Fibroblast of villous mesenchyme (primary cell): ENCODE data around the gene CD59. TPM values are rescaled to one million over a fixed set of nuclear protein-coding genes. Genes with fewer than 3 reads are reported as not detected.
"Not testable (repeated sequence)": the region's sequence is repeated elsewhere in the genome, so short reads cannot be mapped to it uniquely, and the experiment has no call there.

Experiments used
- DNase-seq: peaks from one replicate; pipeline ENCODE4 v3.0.0-alpha.2; 2010; ENCODE audit warnings: low read depth
- H3K4me3 ChIP-seq: 2 replicates; pipeline ENCODE4 v1.5.1; 2011; ENCODE audit warnings: low read depth, mild to moderate bottlenecking, low read length
- total RNA-seq: library from RNA; depleted of rRNA; stranded (reverse); fragments of >200 nt; gene quantifications from 2 replicates; pipeline ENCODE4 v1.2.3, GENCODE V29; 2012
- TF ChIP-seq, protein P1 (sequence below): IDR thresholded peaks from 2 replicates; pipeline ENCODE4 v1.5.1; 2012; ENCODE audit warnings: low read depth, mild to moderate bottlenecking, low read length; ENCODE audit not compliant: insufficient read depth

The CD59 gene
- total RNA-seq, 1 donor, result 279 TPM

DNA sequence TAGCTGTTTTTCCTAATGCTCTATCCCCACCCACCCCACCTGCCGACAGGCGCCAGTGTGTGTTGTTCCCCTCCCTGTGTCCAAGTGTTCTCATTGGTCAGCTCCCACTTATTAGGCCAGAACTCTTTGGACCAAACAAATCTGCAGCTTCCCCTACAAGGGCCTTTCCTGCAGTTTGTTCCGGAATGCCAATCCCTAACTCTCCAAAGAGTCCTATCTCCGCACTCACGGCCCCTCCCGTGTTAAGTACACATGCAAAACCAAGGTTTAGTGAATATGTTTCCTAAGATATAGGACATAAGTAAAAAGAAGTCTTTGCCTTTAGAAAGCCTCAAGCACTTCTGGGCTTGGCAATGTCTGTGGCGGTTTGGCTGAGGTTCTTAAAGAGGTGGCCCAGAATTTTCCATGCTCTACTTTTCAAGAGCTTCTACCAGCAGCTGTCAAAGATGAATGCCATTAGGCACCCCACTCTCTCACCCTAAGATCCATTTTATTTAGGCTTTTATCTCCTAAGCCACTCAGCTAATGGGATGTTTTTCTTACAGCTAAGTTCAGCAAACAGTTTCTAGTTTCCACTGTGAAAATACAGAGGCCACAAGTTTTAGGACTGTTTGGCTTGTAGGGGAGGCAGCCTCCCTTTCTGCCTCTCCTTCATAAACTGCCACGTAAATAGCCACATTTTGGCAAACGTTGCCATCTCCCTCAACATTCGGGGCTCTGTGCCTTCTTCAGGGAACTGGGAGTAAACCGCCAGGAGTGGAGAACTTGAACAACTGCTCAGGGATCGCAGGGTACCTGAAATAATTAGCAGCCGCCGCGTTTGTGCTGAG, 1.6 kb downstream of the CD59 start:
- TF ChIP-seq, protein P1, sequence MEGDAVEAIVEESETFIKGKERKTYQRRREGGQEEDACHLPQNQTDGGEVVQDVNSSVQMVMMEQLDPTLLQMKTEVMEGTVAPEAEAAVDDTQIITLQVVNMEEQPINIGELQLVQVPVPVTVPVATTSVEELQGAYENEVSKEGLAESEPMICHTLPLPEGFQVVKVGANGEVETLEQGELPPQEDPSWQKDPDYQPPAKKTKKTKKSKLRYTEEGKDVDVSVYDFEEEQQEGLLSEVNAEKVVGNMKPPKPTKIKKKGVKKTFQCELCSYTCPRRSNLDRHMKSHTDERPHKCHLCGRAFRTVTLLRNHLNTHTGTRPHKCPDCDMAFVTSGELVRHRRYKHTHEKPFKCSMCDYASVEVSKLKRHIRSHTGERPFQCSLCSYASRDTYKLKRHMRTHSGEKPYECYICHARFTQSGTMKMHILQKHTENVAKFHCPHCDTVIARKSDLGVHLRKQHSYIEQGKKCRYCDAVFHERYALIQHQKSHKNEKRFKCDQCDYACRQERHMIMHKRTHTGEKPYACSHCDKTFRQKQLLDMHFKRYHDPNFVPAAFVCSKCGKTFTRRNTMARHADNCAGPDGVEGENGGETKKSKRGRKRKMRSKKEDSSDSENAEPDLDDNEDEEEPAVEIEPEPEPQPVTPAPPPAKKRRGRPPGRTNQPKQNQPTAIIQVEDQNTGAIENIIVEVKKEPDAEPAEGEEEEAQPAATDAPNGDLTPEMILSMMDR, result no peak
- DNase-seq, result peak; percentile 50
- H3K4me3 ChIP-seq, result peak overlapping the region; percentile 71

DNA sequence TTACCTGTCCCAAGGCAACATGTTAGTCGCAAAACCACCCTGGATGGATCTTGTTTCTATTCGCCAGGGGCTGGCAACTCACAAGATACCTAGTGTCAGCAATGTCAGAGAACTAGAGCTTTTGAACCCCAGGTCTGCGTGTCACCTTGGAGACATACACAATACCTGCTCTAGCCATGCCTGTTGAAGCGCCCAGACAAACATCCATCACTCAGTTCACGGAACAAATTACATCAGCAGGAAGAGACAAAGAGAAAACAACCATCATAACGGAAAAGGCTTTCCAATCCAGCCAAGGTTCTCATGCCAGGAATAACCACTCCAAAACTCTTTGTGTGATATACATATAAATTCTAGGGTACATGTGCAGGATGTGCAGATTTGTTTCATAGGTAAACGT, 2.2 kb downstream of the CD59 start:
- no peak for DNase-seq
- TF ChIP-seq, protein P1, result no peak
- H3K4me3 ChIP-seq, result peak overlapping the region; percentile 71

GRCh38 chr11:33731723-33732531, 4.3 kb downstream of the CD59 start:
- no peak overlapping the region for H3K4me3 ChIP-seq
- TF ChIP-seq, protein P1, result no peak
- no peak for DNase-seq

DNA sequence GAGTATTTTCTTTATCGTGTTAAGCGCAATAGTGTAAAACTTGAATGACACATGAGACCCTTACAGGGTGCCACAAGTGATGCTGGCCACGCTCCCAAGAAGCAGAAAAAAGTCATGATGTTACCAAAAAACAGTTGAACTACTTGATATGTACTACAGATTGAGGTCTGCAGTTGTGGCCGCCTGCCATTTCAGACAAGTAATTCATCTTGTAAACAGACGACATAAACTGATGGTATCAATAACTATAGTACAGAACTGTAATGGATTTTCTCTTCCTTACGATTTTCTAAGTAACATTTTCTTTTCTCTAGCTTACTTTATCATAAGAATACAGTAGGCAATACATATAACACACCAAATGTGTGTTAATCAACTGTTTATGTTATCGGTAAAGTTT, 5.5 kb downstream of the CD59 start:
- no peak overlapping the region for H3K4me3 ChIP-seq
- DNase-seq, result no peak
- TF ChIP-seq, protein P1, result no peak

DNA sequence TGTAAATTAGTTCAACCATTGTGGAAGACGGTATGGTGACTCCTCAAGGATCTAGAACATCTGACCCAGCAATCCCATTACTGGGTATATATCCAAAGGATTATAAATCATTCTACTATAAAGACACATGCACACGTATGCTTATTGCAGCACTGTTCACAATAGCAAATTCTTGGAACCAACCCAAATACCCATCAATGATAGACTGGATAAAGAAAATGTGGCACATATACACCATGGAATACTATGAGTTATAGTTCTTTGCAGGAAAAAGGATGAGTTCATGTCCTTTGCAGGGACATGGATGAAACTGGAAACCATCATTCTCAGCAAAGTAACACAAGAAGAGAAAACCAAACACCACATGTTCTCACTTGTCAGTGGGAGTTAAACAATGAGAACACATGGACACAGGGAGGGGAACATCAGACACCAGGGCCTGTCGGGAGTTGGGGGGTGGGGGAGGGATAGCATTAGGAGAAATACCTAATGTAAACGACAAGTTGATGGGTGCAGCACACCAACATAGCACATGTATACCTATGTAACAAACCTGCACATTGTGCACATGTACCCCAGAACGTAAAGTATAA, 7.1 kb downstream of the CD59 start:
- H3K4me3 ChIP-seq, DNase-seq: not testable (repeated sequence)

- not testable (repeated sequence) for H3K4me3 ChIP-seq, DNase-seq
Observed at GRCh38 chr11:33727539-33727938, 8.7 kb downstream of the CD59 start.

DNA sequence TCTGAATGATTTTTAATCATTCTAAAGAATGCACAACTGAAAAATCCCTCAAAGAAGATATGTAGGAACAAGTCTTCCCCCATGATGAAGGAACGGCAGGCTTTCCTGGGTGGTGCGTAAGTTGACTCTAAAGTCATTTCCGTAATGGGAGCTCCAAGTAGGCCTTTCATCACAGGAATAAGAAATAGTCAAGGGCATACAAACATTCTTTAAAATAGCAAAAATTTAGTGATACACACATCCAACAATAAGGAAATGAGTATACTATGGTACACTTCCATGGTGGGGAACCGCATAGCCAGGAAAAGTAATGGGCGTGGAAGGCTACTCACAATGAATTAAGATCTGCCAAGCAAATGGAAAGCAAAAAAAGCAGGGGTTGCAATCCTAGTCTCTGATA, 10.7 kb downstream of the CD59 start:
- no peak overlapping the region for H3K4me3 ChIP-seq
- TF ChIP-seq, protein P1, result no peak

More for the DNA sequence above, 10.7 kb downstream of the CD59 start:
- DNase-seq, result no peak
